Measurements from ENCODE around the gene MIB1. TPM values are rescaled to one million over a fixed set of nuclear protein-coding genes. Genes with fewer than 3 reads are reported as not detected.

The MIB1 gene
- total and polyA plus RNA-seq, 10 of the 15 experiments (the other 5 are each of a cell fraction or from before 2014, with no cell fraction given): 2.3 to 27.5 (median 10.4) TPM

GRCh38 chr18:21727702-21728101 lies 12.9 kb upstream of the MIB1 start (continued):
- TF ChIP-seq ZNF217 (IDR thresholded peaks at IDR 0.05): no peak
- TF ChIP-seq, protein P1, sequence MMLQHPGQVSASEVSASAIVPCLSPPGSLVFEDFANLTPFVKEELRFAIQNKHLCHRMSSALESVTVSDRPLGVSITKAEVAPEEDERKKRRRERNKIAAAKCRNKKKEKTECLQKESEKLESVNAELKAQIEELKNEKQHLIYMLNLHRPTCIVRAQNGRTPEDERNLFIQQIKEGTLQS (IDR thresholded peaks at IDR 0.05; ENCODE audit: borderline replicate concordance, extremely low read depth, low read depth, low read length): no peak

GRCh38 chr18:21733011-21733410 lies 7.6 kb upstream of the MIB1 start:
- intact Hi-C loops (cut with micrococcal nuclease; ENCODE audit: unreplicated experiment): no loop called here
- ATAC-seq: no peak
- ChIA-PET RAD21 (ENCODE audit: unreplicated experiment) (no interaction called here), POLR2A (no interaction called here), CTCF (interaction anchor here (0.7 to 1.6 kb wide), 3 partner anchors 10 to 23 kb away, joined by 3 to 4 read pairs (median 3); no protein-coding TSS in a partner anchor), SMC1A (ENCODE audit: uncharacterized antibody, unreplicated experiment) (interaction anchor here (0.6 kb wide), 1 partner anchor 224 kb away, joined by 7 read pairs; no protein-coding TSS in a partner anchor)
- DNase-seq (ENCODE audit: low read depth, low spot score): no peak
- Histone ChIP-seq H3K4me2 (ENCODE audit: control insufficient read depth, insufficient read depth) (no peak overlapping the region), H3K9ac (ENCODE audit: control insufficient read depth, insufficient read depth, low read length) (no peak overlapping the region), H3K79me2 (ENCODE audit: control insufficient read depth, insufficient read depth, low read length) (no peaks in the 10 kb centered on the region), H3K9me3 (replicated peaks; ENCODE audit: control insufficient read depth, insufficient read depth, low read length) (no peaks in the 10 kb centered on the region; the same call in 2 of the 3 replicates), H3K27ac (ENCODE audit: control insufficient read depth, insufficient read depth) (no peak overlapping the region), H4K20me1 (ENCODE audit: control insufficient read depth, insufficient read depth) (no peaks in the 10 kb centered on the region), H3K4me3 (no peak overlapping the region), H3K4me1 (ENCODE audit: control insufficient read depth, insufficient read depth, low read length) (no peaks in the 10 kb centered on the region), H3K27me3 (replicated peaks in 1 of 2; ENCODE audit: control insufficient read depth in 2 of 2, insufficient read depth in 2 of 2, low read length in 1 of 2) (no peaks in the 10 kb centered on the region), H3K36me3 (ENCODE audit: control insufficient read depth in 2 of 2, insufficient read depth in 2 of 2, low read length in 1 of 2) (no peaks in the 10 kb centered on the region), H2AFZ (ENCODE audit: control insufficient read depth, low read depth, low read length) (no peak overlapping the region)
- in situ Hi-C loops (cut with MboI): no loop called here
- TF ChIP-seq SPI1 (IDR thresholded peaks at IDR 0.05; ENCODE audit: borderline replicate concordance, insufficient read depth, low read depth, low read length): no peak
- no peak for TF ChIP-seq SIX5 (IDR thresholded peaks at IDR 0.05; ENCODE audit: low read depth, low read length, severe bottlenecking)
- no peak for TF ChIP-seq HDAC2 (IDR thresholded peaks at IDR 0.05)
- no peak for TF ChIP-seq E2F8 (IDR thresholded peaks at IDR 0.05; ENCODE audit: low read depth, partially characterized antibody)
- no peak for TF ChIP-seq ZBTB40 (IDR thresholded peaks at IDR 0.05; ENCODE audit: borderline replicate concordance)
- TF ChIP-seq SKIL (IDR thresholded peaks at IDR 0.05; ENCODE audit: low read depth, poor library complexity, severe bottlenecking): no peak
- TF ChIP-seq IRF5 (IDR thresholded peaks at IDR 0.05; ENCODE audit: borderline replicate concordance): no peak
- no peak for FAIRE-seq
- 66% methylated on average over 5 of the region's 5 CpGs for whole genome bisulfite sequencing (ENCODE audit: insufficient coverage, insufficient replicate concordance, low lambda C conversion rate, missing lambda C conversion rate)
- no TSS peak for BruUV-seq (replicated peaks)
